Loucy (cell line): Measurements from ENCODE around the gene MAPK8.

Source experiments
- EZH2phosphoT487 ChIP-seq: fragments of 200-600 bp; IDR thresholded peaks from 2 replicates; pipeline ENCODE4 v1.6.1; 2018; ENCODE audit warnings: antibody characterized with exemption, mild to moderate bottlenecking, moderate library complexity, borderline replicate concordance
- TF ChIP-seq, protein P1 (sequence below): fragments of 200-600 bp; sonication (generic); conservative IDR thresholded peaks from 2 replicates; pipeline ENCODE4 v1.5.1; 2014; ENCODE audit warnings: mild to moderate bottlenecking, antibody characterized with exemption, low read length

DNA sequence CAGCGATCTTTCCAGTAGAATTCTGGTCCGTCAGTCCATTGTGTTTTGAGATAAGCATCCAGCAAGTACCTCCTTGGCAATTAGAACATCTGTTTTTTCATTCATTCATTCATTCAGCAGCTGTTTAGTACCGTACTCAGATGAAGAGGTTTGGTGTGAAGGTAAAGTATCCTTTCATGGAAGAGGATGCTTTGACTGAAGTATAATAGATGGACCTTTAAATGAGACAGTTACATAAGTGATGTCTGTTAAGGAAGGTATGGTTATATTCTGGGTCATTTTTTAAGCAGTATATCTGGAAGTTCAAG lies 1.2 kb downstream of the MAPK8 start:
- TF ChIP-seq, protein P1, sequence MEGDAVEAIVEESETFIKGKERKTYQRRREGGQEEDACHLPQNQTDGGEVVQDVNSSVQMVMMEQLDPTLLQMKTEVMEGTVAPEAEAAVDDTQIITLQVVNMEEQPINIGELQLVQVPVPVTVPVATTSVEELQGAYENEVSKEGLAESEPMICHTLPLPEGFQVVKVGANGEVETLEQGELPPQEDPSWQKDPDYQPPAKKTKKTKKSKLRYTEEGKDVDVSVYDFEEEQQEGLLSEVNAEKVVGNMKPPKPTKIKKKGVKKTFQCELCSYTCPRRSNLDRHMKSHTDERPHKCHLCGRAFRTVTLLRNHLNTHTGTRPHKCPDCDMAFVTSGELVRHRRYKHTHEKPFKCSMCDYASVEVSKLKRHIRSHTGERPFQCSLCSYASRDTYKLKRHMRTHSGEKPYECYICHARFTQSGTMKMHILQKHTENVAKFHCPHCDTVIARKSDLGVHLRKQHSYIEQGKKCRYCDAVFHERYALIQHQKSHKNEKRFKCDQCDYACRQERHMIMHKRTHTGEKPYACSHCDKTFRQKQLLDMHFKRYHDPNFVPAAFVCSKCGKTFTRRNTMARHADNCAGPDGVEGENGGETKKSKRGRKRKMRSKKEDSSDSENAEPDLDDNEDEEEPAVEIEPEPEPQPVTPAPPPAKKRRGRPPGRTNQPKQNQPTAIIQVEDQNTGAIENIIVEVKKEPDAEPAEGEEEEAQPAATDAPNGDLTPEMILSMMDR, result no peak
- TF ChIP-seq EZH2phosphoT487, result no peak
